ENCODE measurements around the gene OR2L13. TPM values are rescaled to one million over a fixed set of nuclear protein-coding genes. Genes with fewer than 3 reads are reported as not detected.

Gene OR2L13
- total RNA-seq, 1 donor from 2014 or later: not detected

DNA sequence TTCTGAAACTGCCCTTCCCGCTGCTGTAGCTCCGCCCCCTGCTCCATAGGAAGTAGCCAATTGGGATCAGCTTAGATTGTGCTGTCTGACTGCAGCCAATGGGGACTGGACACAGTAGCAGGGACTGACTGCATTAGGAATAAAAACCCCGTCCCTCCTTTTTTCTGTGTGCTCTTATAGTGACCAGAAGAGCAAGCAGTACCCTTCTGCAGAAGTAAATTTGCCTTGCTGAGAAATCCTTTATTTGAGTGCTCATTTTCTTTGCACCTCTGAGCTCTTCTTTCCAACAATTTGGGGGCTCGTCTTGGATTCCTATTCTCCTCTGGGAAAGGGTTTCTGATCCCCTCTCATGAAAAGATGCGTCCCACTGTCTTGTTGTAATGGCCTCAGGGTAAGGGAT lies 16.2 kb downstream of the OR2L13 start:
- DNase-seq (no peak), ATAC-seq (ENCODE audit: low read depth) (no peak)
- ChIA-PET CTCF (no interaction called here), POLR2A (no interaction called here)
- H3K36me3 Mint-ChIP-seq (ENCODE audit: low read depth): no peaks in the 10 kb centered on the region
- no peaks in the 10 kb centered on the region for H3K27me3 Mint-ChIP-seq
- H3K9me3 Mint-ChIP-seq: peaks cover 29% of the 10 kb centered on the region
- no peak for TF ChIP-seq CTCF (IDR thresholded peaks at IDR 0.05)
- H3K4me3 Mint-ChIP-seq: no peak overlapping the region
- H3K27ac Mint-ChIP-seq: no peak overlapping the region
- no peaks in the 10 kb centered on the region for H3K4me1 Mint-ChIP-seq
- intact Hi-C loops (cut with micrococcal nuclease): no loop called here

DNA sequence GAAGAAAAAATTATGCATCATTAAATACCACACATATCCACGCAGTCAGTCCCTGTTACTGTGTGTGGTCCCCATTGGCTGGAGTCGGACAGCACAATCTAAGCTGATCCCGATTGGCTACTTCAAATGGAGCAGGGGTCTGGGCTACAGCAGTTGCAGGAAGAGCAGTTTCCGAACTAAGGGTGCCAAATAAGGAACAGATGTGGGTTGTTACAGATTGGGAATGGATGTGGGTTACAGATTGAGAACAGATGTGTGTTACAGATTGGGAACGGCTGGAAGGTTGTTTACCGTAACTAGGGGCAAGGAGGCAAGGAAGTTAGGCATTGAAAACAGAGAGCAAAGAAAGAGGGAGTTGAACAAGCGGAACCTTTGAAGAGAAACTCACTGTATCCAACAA lies 19.9 kb downstream of the OR2L13 start:
- no peak overlapping the region for H3K4me3 Mint-ChIP-seq
- no peak for TF ChIP-seq CTCF (IDR thresholded peaks at IDR 0.05)
- POLR2A ChIA-PET: no interaction called here
- peaks cover 26% of the 10 kb centered on the region for H3K9me3 Mint-ChIP-seq
- DNase-seq (no peak), ATAC-seq (ENCODE audit: low read depth) (no peak)
- CTCF ChIA-PET: no interaction called here
- no peaks in the 10 kb centered on the region for H3K27me3 Mint-ChIP-seq
- no peaks in the 10 kb centered on the region for H3K4me1 Mint-ChIP-seq
- no peak overlapping the region for H3K27ac Mint-ChIP-seq
- intact Hi-C loops (cut with micrococcal nuclease): no loop called here
- no peaks in the 10 kb centered on the region for H3K36me3 Mint-ChIP-seq (ENCODE audit: low read depth)

DNA sequence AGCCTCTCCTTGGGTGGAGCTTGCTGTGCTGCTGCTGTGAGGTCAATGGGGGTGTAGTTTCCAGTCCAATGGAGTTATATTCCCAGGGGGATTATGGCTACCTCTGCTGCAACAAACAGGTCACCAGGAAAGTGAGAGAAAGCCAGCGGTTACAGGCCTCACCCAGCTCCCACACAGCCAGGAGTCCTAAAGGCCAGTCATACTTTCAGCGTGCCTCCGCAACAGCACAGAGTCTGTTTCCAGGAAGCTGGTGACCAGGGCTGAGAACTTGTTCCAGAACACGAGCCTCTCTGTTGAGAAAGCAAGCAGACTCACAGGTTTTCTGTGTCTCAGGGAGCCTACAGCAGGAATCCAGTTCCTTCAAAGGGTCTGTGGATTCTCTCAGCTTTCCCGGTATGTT lies 32.7 kb downstream of the OR2L13 start:
- peaks cover 7% of the 10 kb centered on the region for H3K9me3 Mint-ChIP-seq
- DNase-seq (no peak), ATAC-seq (ENCODE audit: low read depth) (no peak)
- no peaks in the 10 kb centered on the region for H3K4me1 Mint-ChIP-seq
- H3K36me3 Mint-ChIP-seq (ENCODE audit: low read depth): no peaks in the 10 kb centered on the region
- no peak for TF ChIP-seq CTCF (IDR thresholded peaks at IDR 0.05)
- POLR2A ChIA-PET: no interaction called here
- no peak overlapping the region for H3K27ac Mint-ChIP-seq
- no peak overlapping the region for H3K4me3 Mint-ChIP-seq
- CTCF ChIA-PET: no interaction called here
- intact Hi-C loops (cut with micrococcal nuclease): no loop called here
- no peaks in the 10 kb centered on the region for H3K27me3 Mint-ChIP-seq

DNA sequence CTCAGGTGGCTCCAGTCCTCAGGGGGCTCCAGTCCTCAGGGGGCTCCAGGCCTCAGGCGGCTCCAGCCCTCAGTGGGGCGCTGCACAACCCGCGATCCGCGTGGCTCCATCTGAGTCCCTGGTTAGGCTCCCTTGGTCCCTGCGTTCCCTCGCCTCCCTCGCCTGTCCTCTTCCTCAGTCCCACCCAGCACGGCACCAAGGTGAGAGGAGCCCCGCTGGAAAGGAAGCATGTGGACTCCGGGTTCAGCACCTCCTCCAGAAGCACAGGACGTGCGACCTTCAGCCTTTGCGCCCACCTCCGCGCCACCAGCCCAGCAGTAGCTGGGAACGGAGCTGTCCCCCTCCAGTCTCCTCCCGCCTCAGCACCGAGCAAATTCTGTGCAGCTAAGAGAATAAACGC lies 41.8 kb downstream of the OR2L13 start:
- CTCF ChIA-PET: no interaction called here
- intact Hi-C loops (cut with micrococcal nuclease): no loop called here
- DNase-seq (no peak), ATAC-seq (ENCODE audit: low read depth) (no peak)
- H3K4me3 Mint-ChIP-seq: no peak overlapping the region
- H3K9me3 Mint-ChIP-seq: peaks cover 2% of the 10 kb centered on the region
- TF ChIP-seq CTCF (IDR thresholded peaks at IDR 0.05): no peak
- no peaks in the 10 kb centered on the region for H3K4me1 Mint-ChIP-seq
- H3K27ac Mint-ChIP-seq: no peak overlapping the region
- H3K27me3 Mint-ChIP-seq: no peaks in the 10 kb centered on the region
- POLR2A ChIA-PET: no interaction called here
- H3K36me3 Mint-ChIP-seq (ENCODE audit: low read depth): no peaks in the 10 kb centered on the region

DNA sequence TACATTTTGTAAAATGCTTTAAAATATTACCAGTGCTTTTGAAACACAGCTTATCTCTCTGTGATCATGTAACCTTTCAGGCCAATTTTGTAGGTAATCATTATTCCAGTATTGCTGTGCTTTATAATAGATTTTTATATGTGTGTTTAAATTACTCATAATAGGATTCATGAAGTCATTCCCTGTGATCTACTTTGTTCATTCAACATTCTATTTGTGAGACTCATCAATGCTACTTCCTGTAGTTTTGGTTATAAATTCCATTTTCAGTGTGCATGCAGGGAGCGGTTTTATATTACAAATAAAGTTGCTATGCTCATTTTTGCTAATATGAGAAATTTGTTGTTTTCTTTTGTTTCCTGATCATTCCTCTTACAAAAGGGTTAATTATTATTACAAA lies 45.9 kb downstream of the OR2L13 start:
- Mint-ChIP-seq H3K4me3 (no peak overlapping the region), H3K9me3 (no peaks in the 10 kb centered on the region), H3K27me3 (no peaks in the 10 kb centered on the region), H3K36me3 (ENCODE audit: low read depth) (no peaks in the 10 kb centered on the region), H3K4me1 (no peaks in the 10 kb centered on the region), H3K27ac (no peak overlapping the region)
- CTCF ChIA-PET: no interaction called here
- DNase-seq: no peak
- TF ChIP-seq CTCF (IDR thresholded peaks at IDR 0.05): no peak
- ATAC-seq (ENCODE audit: low read depth): no peak
- intact Hi-C loops (cut with micrococcal nuclease): no loop called here
- POLR2A ChIA-PET: no interaction called here
